ENCODE data around the gene SPEG. TPM values are rescaled to one million over a fixed set of nuclear protein-coding genes. Genes with fewer than 3 reads are reported as not detected.

Gene SPEG
- total RNA-seq, 1 donor from 2014 or later: 390 TPM

- intact Hi-C loops (cut with DNase I): no loop called here
- peaks cover 10 to 24% of the 10 kb centered on the region in 2 donors for H3K4me1 ChIP-seq
- DNase-seq (ENCODE audit: low spot score in 2 of 2): no peak
- H3K27me3 ChIP-seq: no peaks in the 10 kb centered on the region
- H3K4me3 ChIP-seq: peak overlapping the region; percentile 36 to 58
- no peaks in the 10 kb centered on the region for H3K36me3 ChIP-seq
- H3K9me3 ChIP-seq: no peaks in the 10 kb centered on the region
- TF ChIP-seq, protein P1, sequence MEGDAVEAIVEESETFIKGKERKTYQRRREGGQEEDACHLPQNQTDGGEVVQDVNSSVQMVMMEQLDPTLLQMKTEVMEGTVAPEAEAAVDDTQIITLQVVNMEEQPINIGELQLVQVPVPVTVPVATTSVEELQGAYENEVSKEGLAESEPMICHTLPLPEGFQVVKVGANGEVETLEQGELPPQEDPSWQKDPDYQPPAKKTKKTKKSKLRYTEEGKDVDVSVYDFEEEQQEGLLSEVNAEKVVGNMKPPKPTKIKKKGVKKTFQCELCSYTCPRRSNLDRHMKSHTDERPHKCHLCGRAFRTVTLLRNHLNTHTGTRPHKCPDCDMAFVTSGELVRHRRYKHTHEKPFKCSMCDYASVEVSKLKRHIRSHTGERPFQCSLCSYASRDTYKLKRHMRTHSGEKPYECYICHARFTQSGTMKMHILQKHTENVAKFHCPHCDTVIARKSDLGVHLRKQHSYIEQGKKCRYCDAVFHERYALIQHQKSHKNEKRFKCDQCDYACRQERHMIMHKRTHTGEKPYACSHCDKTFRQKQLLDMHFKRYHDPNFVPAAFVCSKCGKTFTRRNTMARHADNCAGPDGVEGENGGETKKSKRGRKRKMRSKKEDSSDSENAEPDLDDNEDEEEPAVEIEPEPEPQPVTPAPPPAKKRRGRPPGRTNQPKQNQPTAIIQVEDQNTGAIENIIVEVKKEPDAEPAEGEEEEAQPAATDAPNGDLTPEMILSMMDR (IDR thresholded peaks at IDR 0.05): no peak
- H3K27ac ChIP-seq: peak overlapping the region; percentile 76 to 77
Observed at GRCh38 chr2:219434468-219434717, 250 bp upstream of the SPEG start.

- peak overlapping the region in 1 of 2 donors; percentile 77 for H3K27ac ChIP-seq
- H3K27me3 ChIP-seq: no peaks in the 10 kb centered on the region
- DNase-seq (ENCODE audit: low spot score in 2 of 2): no peak
- TF ChIP-seq, protein P1 (IDR thresholded peaks at IDR 0.05): no peak
- no peaks in the 10 kb centered on the region for H3K36me3 ChIP-seq
- H3K4me3 ChIP-seq: no peak overlapping the region
- no peaks in the 10 kb centered on the region for H3K9me3 ChIP-seq
- H3K4me1 ChIP-seq: peaks cover 10 to 25% of the 10 kb centered on the region in 2 donors
- intact Hi-C loops (cut with DNase I): no loop called here
Observed at GRCh38 chr2:219435701-219436100, 1.1 kb downstream of the SPEG start.

DNA sequence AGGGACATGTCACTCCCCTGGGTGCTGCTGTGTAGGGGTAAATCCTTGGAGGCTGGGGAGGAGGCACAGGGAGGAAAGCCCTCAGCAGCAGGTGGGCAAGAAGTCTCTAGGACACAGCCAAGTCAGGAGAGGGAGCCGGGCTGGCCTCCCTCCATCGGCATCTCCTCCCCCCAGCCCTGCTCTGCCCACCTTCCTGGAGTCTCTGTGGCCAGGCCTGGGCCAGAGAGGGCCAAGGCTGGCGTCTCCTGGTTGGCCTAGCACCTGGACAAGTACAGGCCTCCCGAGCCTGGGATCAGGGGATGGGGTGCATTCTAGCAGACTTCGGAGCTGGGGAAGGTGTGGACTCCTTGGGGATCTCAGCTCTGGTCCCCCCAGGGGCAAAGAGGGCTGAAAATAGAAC, 1.8 kb downstream of the SPEG start:
- TF ChIP-seq, protein P1 (IDR thresholded peaks at IDR 0.05): no peak
- Histone ChIP-seq H3K27ac (peak overlapping the region; percentile 35 to 69), H3K36me3 (no peaks in the 10 kb centered on the region), H3K4me1 (peaks cover 10 to 31% of the 10 kb centered on the region in 2 donors), H3K27me3 (no peaks in the 10 kb centered on the region), H3K4me3 (no peak overlapping the region), H3K9me3 (no peaks in the 10 kb centered on the region)
- DNase-seq (ENCODE audit: low spot score in 2 of 2): no peak
- intact Hi-C loops (cut with DNase I): no loop called here

DNA sequence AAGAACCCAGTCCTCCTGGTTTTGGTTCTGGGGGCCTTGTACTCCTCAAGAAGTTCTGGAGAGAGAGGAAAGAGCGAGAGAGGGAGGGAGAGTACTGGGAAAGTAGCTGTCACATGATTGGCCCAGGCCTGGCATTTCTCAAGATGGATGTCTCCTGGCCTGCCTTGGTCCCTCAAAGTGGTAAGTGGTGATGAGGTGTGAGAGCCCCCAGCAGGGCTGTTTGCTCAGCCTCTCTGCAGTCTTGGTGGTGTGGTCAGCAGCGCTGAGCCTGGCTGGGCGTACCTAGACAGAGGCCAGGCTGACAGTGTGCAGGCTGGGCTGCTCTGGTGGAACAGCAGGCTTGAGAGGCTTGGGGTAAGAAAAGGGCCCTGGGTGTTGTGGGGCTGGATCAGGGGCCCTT, 2.5 kb downstream of the SPEG start:
- TF ChIP-seq, protein P1 (IDR thresholded peaks at IDR 0.05): no peak
- H3K27ac ChIP-seq: peak overlapping the region; percentile 35 to 69
- H3K4me3 ChIP-seq: no peak overlapping the region
- peaks cover 10 to 31% of the 10 kb centered on the region in 2 donors for H3K4me1 ChIP-seq
- intact Hi-C loops (cut with DNase I): no loop called here
- DNase-seq (ENCODE audit: low spot score in 2 of 2): no peak
- H3K27me3 ChIP-seq: no peaks in the 10 kb centered on the region
- no peaks in the 10 kb centered on the region for H3K36me3 ChIP-seq
- H3K9me3 ChIP-seq: no peaks in the 10 kb centered on the region

DNA sequence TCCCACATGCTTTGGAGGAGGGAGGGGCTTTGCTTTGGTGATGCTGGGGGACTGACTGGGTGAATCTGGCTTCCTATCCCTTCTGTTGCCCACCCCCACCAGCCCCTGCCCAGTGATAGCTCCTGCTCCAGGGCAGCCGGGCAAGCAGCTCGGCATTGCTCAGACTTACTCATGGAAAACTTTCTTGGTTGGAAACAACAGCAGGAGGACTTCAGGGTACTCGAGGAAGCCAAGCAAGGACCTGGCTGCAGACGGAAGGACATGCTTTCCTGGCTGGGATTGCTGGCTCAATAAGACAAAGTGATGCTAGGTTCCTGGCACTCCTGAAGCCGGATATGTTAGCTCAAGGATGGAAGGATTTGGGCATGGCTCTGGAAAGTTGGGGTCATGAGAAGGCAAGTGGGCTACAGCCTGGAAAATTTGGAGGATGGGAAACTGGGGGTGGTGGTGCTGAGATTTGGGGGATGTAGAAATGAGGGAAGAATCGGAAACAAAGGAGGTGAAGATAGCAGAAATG, 3.1 kb downstream of the SPEG start:
- no peak for DNase-seq (ENCODE audit: low spot score in 2 of 2)
- Histone ChIP-seq H3K27ac (peak overlapping the region; percentile 35 to 69), H3K4me1 (peaks cover 10 to 31% of the 10 kb centered on the region in 2 donors), H3K36me3 (no peaks in the 10 kb centered on the region), H3K4me3 (no peak overlapping the region), H3K27me3 (no peaks in the 10 kb centered on the region), H3K9me3 (no peaks in the 10 kb centered on the region)
- TF ChIP-seq, protein P1 (IDR thresholded peaks at IDR 0.05): no peak
- intact Hi-C loops (cut with DNase I): no loop called here

DNA sequence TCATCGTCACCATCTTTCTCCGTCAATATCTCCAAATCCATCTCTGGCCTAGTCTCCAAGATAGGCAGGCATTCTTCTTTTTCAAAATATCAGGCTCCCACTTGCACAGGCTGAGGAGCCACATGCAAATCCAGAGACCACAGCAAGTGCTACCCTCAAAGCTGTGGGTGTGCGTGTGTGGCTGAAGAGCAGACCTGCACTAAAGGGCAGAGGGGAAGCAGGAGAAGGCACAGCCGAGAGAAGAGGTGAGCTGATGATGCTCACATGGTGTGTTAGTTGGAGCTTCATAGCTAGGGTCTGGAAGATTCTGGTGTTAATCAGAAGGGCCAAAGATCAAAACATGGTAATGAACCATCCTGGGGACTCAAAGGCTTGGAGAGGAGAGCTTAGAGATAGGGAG, 3.8 kb downstream of the SPEG start:
- Histone ChIP-seq H3K4me3 (no peak overlapping the region), H3K4me1 (peaks cover 10 to 36% of the 10 kb centered on the region in 2 donors), H3K27me3 (no peaks in the 10 kb centered on the region), H3K36me3 (peaks cover 0 to 2% of the 10 kb centered on the region in 2 donors), H3K9me3 (no peaks in the 10 kb centered on the region), H3K27ac (peak overlapping the region in 1 of 2 donors; percentile 69)
- intact Hi-C loops (cut with DNase I): no loop called here
- DNase-seq (ENCODE audit: low spot score in 2 of 2): no peak
- TF ChIP-seq, protein P1 (IDR thresholded peaks at IDR 0.05): no peak
